ENCODE data around the gene PSTK. TPM values are rescaled to one million over a fixed set of nuclear protein-coding genes. Genes with fewer than 3 reads are reported as not detected.

Gene PSTK
- total RNA-seq, 1 experiment from 2014 or later, result 11.8 TPM

DNA sequence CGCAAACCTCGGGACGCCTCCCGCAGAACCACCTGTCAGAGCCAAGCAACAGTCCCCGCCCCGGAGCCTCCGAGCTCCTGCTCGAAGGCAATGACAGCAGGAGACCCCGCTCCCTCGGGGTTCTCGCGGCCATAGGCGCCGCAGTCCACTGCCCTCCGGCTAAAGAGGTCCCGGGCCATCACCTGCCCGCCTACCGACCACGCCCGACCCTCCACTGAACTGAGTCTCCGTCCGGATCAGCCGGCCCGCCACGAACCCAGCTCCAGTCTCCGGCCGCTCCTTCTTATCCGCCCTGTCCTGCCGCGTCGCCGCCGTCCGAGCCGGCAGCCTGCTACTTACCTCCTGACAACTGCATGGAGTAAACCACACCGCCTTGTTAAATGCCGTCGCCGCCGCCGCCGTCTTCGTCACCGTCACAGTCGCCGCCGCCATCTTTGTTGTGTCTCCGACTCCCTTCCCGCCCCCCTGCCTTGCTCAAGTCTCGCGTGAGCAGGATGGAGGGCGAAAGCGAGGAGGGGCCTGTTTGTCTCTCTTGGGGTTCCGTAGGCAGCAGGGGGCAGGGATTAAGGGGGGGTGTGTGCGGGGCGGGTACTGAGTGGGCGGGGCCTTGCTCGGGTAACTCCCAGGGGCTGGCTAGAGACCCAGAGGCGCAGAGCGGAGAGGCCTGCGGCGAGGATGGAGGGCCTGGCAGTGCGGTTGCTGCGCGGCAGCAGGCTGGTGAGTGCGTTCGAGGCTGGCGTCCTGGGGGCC, 28.3 kb downstream of the PSTK start, which contains the start of the genes ACADSB and IKZF5:
TSS of gene ACADSB (plus strand) at position 652 of the 750 bp plus-strand sequence. CDS start at position 676, 24 bp downstream.
TSS of gene IKZF5 (minus strand) at position 441 of the 750 bp plus-strand sequence. CDS start 10,170 bp downstream, outside the sequence.
- Histone ChIP-seq H3K36me3 (peaks cover 10% of the 10 kb centered on the region), H3K27me3 (no peaks in the 10 kb centered on the region), H3K9me3 (no peaks in the 10 kb centered on the region), H3K4me3 (peak within 1 kb of the TSS; percentile 98)
- DNase-seq, result peak; percentile 94

DNA sequence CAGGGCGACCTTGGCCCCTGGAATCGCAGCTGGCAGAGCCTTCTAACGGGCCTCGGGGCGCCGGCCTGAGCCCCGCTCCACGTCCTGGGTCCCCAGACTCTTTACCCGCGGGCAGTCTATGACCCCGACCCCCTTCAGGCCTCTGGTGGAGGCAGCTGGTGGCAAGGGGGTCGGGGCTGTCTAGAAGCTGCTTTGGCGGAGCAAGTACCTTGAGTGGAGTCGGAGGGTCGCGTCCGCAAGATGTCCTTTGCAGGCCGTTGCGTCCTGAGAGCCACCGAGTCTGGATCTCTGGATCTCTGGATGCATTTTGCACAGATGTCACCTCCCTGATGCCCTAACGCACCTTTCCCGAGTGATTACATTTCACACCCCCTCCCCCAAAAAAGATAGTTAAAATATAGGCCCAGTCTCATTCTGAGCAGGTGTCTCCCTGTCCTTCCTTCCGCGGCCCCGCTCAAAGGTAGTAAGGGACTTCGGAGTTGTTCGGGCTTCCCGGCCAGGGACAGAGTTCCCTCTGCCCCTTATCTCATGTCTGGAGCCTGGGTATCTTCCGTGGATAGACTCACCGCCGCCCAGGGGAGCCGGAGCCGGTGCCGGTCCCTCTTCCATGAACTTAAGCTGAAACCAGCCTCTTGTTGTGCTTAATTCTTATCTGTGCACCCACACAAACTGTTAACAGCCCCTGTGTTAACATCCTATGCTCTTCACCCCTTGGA, 29.1 kb downstream of the PSTK start:
- Histone ChIP-seq H3K27me3 (no peaks in the 10 kb centered on the region), H3K4me3 (peak overlapping the region; percentile 98), H3K36me3 (peaks cover 10% of the 10 kb centered on the region; the same call in 1 of the 2 replicates), H3K9me3 (no peaks in the 10 kb centered on the region)
- peak; percentile 4 for DNase-seq

- Histone ChIP-seq H3K36me3 (peaks cover 2% of the 10 kb centered on the region; the same call in 1 of the 2 replicates), H3K27me3 (no peaks in the 10 kb centered on the region), H3K9me3 (no peaks in the 10 kb centered on the region), H3K4me3 (no peak overlapping the region)
- no peak for DNase-seq
Observed at GRCh38 chr10:123011987-123012386, 31.8 kb downstream of the PSTK start.

- H3K4me3 ChIP-seq, result no peak overlapping the region
- DNase-seq, result no peak
- H3K9me3 ChIP-seq, result no peaks in the 10 kb centered on the region
Observed at GRCh38 chr10:123013456-123014419, 33.5 kb downstream of the PSTK start.

DNA sequence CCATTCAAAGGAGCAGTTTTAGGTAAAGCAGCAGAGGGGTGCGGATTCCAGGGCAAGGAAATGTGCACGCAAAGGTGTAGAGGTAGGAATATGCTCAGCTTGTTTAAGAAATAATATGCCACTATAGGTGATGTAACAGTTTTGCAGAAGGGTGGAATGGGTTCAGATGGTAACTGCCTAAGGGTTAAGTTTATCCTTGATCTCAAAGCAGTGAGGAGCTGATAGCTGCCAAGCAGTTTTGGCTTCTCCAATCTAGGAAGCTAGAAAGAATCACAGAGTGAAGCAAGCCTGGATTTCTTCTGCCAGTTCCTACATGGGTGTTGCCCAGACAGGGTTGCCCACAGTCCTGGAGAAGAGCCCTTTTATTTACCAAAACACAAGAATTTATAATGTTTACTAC, 34.6 kb downstream of the PSTK start:
- DNase-seq, result no peak
- no peak overlapping the region for H3K4me3 ChIP-seq
- no peaks in the 10 kb centered on the region for H3K27me3 ChIP-seq
- H3K36me3 ChIP-seq, result no peaks in the 10 kb centered on the region
- H3K9me3 ChIP-seq, result no peaks in the 10 kb centered on the region

More at GRCh38 chr10:123013456-123014419, 33.5 kb downstream of the PSTK start:
- Histone ChIP-seq H3K27me3 (no peaks in the 10 kb centered on the region), H3K36me3 (no peaks in the 10 kb centered on the region)

- no peak for DNase-seq
- no peaks in the 10 kb centered on the region for H3K27me3 ChIP-seq
- no peaks in the 10 kb centered on the region for H3K9me3 ChIP-seq
- H3K36me3 ChIP-seq, result no peaks in the 10 kb centered on the region
- no peak overlapping the region for H3K4me3 ChIP-seq
Observed at GRCh38 chr10:123016228-123016627, 36.0 kb downstream of the PSTK start.

DNA sequence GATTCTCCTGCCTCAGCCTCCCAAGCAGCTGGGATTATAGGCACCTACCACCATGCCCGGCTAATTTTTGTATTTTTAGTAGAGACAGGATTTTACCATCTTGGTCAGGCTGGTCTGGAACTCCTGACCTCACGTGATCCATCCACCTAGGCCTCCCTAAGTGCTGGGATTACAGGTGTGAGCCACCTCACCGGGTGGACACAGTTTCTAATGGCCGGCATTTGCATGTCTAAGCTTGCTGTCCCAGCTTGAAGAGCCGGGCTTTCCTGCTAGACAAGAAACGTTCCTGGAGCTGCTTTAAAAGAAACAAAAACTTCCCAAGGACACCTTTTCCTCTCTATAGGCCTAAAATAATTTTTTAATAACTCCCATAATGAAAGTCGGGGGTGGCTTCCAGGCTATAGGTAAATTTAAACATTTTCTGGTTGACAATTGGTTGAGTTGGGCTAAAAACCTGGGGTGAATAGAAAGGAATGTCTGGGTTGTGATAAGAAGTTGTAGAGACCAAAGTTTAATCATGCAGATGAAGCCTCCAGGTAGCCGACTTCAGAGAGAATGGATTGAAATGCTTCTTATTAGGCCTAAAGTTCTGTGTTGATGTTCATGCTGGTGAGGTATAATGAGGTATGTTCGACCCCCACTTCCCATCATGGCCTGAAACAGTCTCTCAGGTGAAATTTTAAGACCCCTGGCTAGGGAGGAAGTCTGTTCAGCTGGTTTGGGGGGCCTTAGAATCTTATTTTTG, 37.4 kb downstream of the PSTK start:
- H3K36me3 ChIP-seq, result no peaks in the 10 kb centered on the region
- no peaks in the 10 kb centered on the region for H3K27me3 ChIP-seq
- no peak for DNase-seq
- no peaks in the 10 kb centered on the region for H3K9me3 ChIP-seq
- H3K4me3 ChIP-seq, result no peak overlapping the region

GRCh38 chr10:123018531-123018930, 38.3 kb downstream of the PSTK start:
- Histone ChIP-seq H3K9me3 (no peaks in the 10 kb centered on the region), H3K27me3 (no peaks in the 10 kb centered on the region), H3K36me3 (no peaks in the 10 kb centered on the region), H3K4me3 (no peak overlapping the region)
- no peak for DNase-seq

- Histone ChIP-seq H3K4me3 (no peak overlapping the region), H3K9me3 (no peaks in the 10 kb centered on the region), H3K36me3 (no peaks in the 10 kb centered on the region), H3K27me3 (no peaks in the 10 kb centered on the region)
- DNase-seq, result no peak
Observed at GRCh38 chr10:123019264-123019663, 39.1 kb downstream of the PSTK start.

GRCh38 chr10:123019941-123020703, 39.9 kb downstream of the PSTK start:
- no peaks in the 10 kb centered on the region for H3K9me3 ChIP-seq
- H3K4me3 ChIP-seq, result no peak overlapping the region
- no peaks in the 10 kb centered on the region for H3K36me3 ChIP-seq
- DNase-seq, result no peak
- no peaks in the 10 kb centered on the region for H3K27me3 ChIP-seq

DNA sequence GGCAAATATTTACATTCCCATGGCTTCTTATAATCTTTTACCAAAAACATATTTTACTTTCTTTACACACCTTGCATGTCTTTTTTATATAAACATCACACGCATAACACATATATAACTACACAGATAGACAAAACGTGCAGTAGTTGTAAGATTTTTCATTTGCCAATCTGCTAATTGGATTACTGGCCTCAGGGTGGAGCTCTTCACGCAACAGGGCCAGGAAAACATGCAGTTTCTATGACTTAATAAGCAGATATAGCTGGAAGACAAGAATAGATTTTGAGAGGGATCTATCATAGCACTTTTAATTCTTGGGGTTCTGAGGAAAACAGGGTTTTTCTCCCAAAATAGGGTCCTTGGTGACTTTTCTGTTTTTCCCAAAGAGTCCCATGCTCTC, 41.3 kb downstream of the PSTK start:
- no peak for DNase-seq
- H3K9me3 ChIP-seq, result no peaks in the 10 kb centered on the region
- H3K27me3 ChIP-seq, result no peaks in the 10 kb centered on the region
- H3K4me3 ChIP-seq, result no peak overlapping the region
- H3K36me3 ChIP-seq, result no peaks in the 10 kb centered on the region

GRCh38 chr10:123024540-123024939, 44.3 kb downstream of the PSTK start:
- H3K4me3 ChIP-seq, result no peak overlapping the region
- H3K36me3 ChIP-seq, result no peaks in the 10 kb centered on the region
- DNase-seq, result no peak
- H3K27me3 ChIP-seq, result no peaks in the 10 kb centered on the region
- H3K9me3 ChIP-seq, result no peaks in the 10 kb centered on the region

GRCh38 chr10:123026302-123026701, 46.1 kb downstream of the PSTK start:
- DNase-seq, result no peak
- H3K4me3 ChIP-seq, result no peak overlapping the region
- no peaks in the 10 kb centered on the region for H3K9me3 ChIP-seq
- no peaks in the 10 kb centered on the region for H3K36me3 ChIP-seq
- no peaks in the 10 kb centered on the region for H3K27me3 ChIP-seq

DNA sequence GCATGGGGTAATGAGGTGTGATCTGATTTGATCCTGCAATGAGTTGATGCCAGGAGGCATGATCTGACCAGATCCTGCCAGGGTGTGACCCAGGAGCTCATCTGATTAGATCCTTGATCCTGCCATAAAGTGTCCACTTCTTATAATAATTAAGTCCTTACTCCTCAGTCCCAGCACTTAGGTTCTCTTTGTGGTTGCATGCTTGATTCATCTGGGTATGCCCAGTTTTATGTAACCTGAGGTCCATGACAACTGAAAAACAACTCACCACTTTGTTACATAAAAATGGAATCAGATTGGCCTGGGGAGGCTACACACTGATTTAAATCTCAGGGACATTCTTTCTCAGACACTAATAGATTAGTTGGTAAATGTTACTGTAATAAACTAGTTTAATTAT, 47.7 kb downstream of the PSTK start:
- Histone ChIP-seq H3K4me3 (no peak overlapping the region), H3K27me3 (no peaks in the 10 kb centered on the region), H3K36me3 (no peaks in the 10 kb centered on the region), H3K9me3 (no peaks in the 10 kb centered on the region)
- no peak for DNase-seq

- H3K36me3 ChIP-seq, result no peaks in the 10 kb centered on the region
- no peaks in the 10 kb centered on the region for H3K27me3 ChIP-seq
- H3K4me3 ChIP-seq, result no peak overlapping the region
- no peak for DNase-seq
- no peaks in the 10 kb centered on the region for H3K9me3 ChIP-seq
Observed at GRCh38 chr10:123031124-123031523, 50.9 kb downstream of the PSTK start.
